Measurements from ENCODE around the gene ENO3.

The ENO3 gene

GRCh38 chr17:4978726-4979125, 27.8 kb downstream of the ENO3 start:
- no peak for DNase-seq

- peak; percentile 69 for DNase-seq
These were observed 29.8 kb downstream of the ENO3 start for GRCh38 chr17:4980644-4981216.

- DNase-seq = no peak
These were observed 31.4 kb downstream of the ENO3 start for GRCh38 chr17:4982305-4982704.

GRCh38 chr17:4986403-4986802, 35.5 kb downstream of the ENO3 start:
- no peak for DNase-seq

- DNase-seq = peak; percentile 44
These were observed 36.2 kb downstream of the ENO3 start, which contains the start of gene CAMTA2 for GRCh38 chr17:4986951-4987766. Gene CAMTA2, minus strand, starts transcription at chr17:4987675. Its CDS starts 1,453 bp downstream, at chr17:4986222.

GRCh38 chr17:4987767-4988567, 37.0 kb downstream of the ENO3 start:
- DNase-seq = no peak

GRCh38 chr17:4994081-4994595, 43.2 kb downstream of the ENO3 start:
- DNase-seq = no peak

- DNase-seq = peak; percentile 78
These were observed 46.5 kb downstream of the ENO3 start, which contains the start of the genes INCA1 and KIF1C for GRCh38 chr17:4997302-4998026. Gene INCA1, minus strand, starts transcription at chr17:4997522. Its CDS starts 3,085 bp downstream, at chr17:4994437. Gene KIF1C, plus strand, starts transcription at chr17:4997950. Its CDS starts 2,297 bp downstream, at chr17:5000247.

- DNase-seq = no peak
These were observed 47.3 kb downstream of the ENO3 start for GRCh38 chr17:4998027-4998731.

- DNase-seq = no peak
These were observed 48.0 kb downstream of the ENO3 start for GRCh38 chr17:4998732-4999429.

GRCh38 chr17:4999430-5000093, 48.6 kb downstream of the ENO3 start:
- DNase-seq = no peak

GRCh38 chr17:5000237-5000639, 49.3 kb downstream of the ENO3 start:
- DNase-seq = no peak

GRCh38 chr17:5002121-5002788, 51.3 kb downstream of the ENO3 start:
- DNase-seq = no peak

- DNase-seq = no peak
These were observed 52.4 kb downstream of the ENO3 start for GRCh38 chr17:5003214-5003867.

Data from NCI-H1048 (cell line).